ENCODE data around the gene ANKDD1B. TPM values are rescaled to one million over a fixed set of nuclear protein-coding genes. Genes with fewer than 3 reads are reported as not detected.

ANKDD1B gene
- total and polyA plus RNA-seq, 2 donors (not counting 1 experiment from before 2014, with no cell fraction given): 0.07 to 0.66 TPM

GRCh38 chr5:75640395-75640794, 29.1 kb downstream of the ANKDD1B start:
- peak; percentile 49 to 95 for DNase-seq (ENCODE audit: low read depth in 2 of 2)
- Histone ChIP-seq H3K4me3 (replicated peaks in 1 of 4; ENCODE audit: control extremely low read depth in 1 of 4, insufficient read depth in 1 of 4, low read depth in 3 of 4, low read length in 4 of 4) (no peak overlapping the region), H3K4me2 (ENCODE audit: extremely low read depth, insufficient read depth, low read length) (no peak overlapping the region), H3K9ac (ENCODE audit: insufficient read depth, low read length) (no peak overlapping the region), H3K27ac (ENCODE audit: insufficient read depth, low read length) (peak overlapping the region; percentile 51), H4K20me1 (ENCODE audit: control insufficient read depth, extremely low read depth, insufficient read depth, low read length) (no peaks in the 10 kb centered on the region), H3K9me3 (ENCODE audit: control insufficient read depth, insufficient read depth, low read depth, low read length) (no peaks in the 10 kb centered on the region), H3K4me1 (ENCODE audit: control insufficient read depth, extremely low read depth, insufficient read depth, low read length) (no peaks in the 10 kb centered on the region), H3K79me2 (ENCODE audit: control insufficient read depth, insufficient read depth, low read length) (no peaks in the 10 kb centered on the region), H3K27me3 (ENCODE audit: control insufficient read depth, insufficient read depth, low read length) (no peaks in the 10 kb centered on the region), H3K36me3 (ENCODE audit: control insufficient read depth, insufficient read depth, low read length) (no peaks in the 10 kb centered on the region), H2AFZ (ENCODE audit: low read length) (no peak overlapping the region)
- no peak for TF ChIP-seq CTCF (conservative IDR thresholded peaks at IDR 0.05 in 1 of 2, IDR thresholded peaks at IDR 0.05 in 1 of 2; ENCODE audit: low read depth in 1 of 2, low read length in 2 of 2)
- TF ChIP-seq EZH2 (IDR thresholded peaks at IDR 0.05; ENCODE audit: low read length, missing control alignments): no peak

- no peak overlapping the region for H3K9ac ChIP-seq (ENCODE audit: insufficient read depth, low read length)
- no peak overlapping the region for H3K4me3 ChIP-seq (replicated peaks in 1 of 4; ENCODE audit: control extremely low read depth in 1 of 4, insufficient read depth in 1 of 4, low read depth in 3 of 4, low read length in 4 of 4)
- TF ChIP-seq EZH2 (IDR thresholded peaks at IDR 0.05; ENCODE audit: low read length, missing control alignments): no peak
- H2AFZ ChIP-seq (ENCODE audit: low read length): no peak overlapping the region
- H3K36me3 ChIP-seq (ENCODE audit: control insufficient read depth, insufficient read depth, low read length): no peaks in the 10 kb centered on the region
- peak in 1 of 2 donors; percentile 49 for DNase-seq (ENCODE audit: low read depth in 2 of 2)
- H3K9me3 ChIP-seq (ENCODE audit: control insufficient read depth, insufficient read depth, low read depth, low read length): no peaks in the 10 kb centered on the region
- H3K4me2 ChIP-seq (ENCODE audit: extremely low read depth, insufficient read depth, low read length): peak overlapping the region; percentile 25
- no peaks in the 10 kb centered on the region for H3K27me3 ChIP-seq (ENCODE audit: control insufficient read depth, insufficient read depth, low read length)
- no peaks in the 10 kb centered on the region for H3K79me2 ChIP-seq (ENCODE audit: control insufficient read depth, insufficient read depth, low read length)
- H3K27ac ChIP-seq (ENCODE audit: insufficient read depth, low read length): peak overlapping the region; percentile 31
- H4K20me1 ChIP-seq (ENCODE audit: control insufficient read depth, extremely low read depth, insufficient read depth, low read length): no peaks in the 10 kb centered on the region
- no peaks in the 10 kb centered on the region for H3K4me1 ChIP-seq (ENCODE audit: control insufficient read depth, extremely low read depth, insufficient read depth, low read length)
Measured at GRCh38 chr5:75640826-75641225, 29.6 kb downstream of the ANKDD1B start.

- Histone ChIP-seq H3K9ac (ENCODE audit: insufficient read depth, low read length) (no peak overlapping the region), H2AFZ (ENCODE audit: low read length) (no peak overlapping the region), H3K27ac (ENCODE audit: insufficient read depth, low read length) (no peak overlapping the region), H3K4me2 (ENCODE audit: extremely low read depth, insufficient read depth, low read length) (no peak overlapping the region), H3K27me3 (ENCODE audit: control insufficient read depth, insufficient read depth, low read length) (no peaks in the 10 kb centered on the region), H3K79me2 (ENCODE audit: control insufficient read depth, insufficient read depth, low read length) (no peaks in the 10 kb centered on the region), H3K36me3 (ENCODE audit: control insufficient read depth, insufficient read depth, low read length) (no peaks in the 10 kb centered on the region), H3K4me1 (ENCODE audit: control insufficient read depth, extremely low read depth, insufficient read depth, low read length) (no peaks in the 10 kb centered on the region), H4K20me1 (ENCODE audit: control insufficient read depth, extremely low read depth, insufficient read depth, low read length) (no peaks in the 10 kb centered on the region), H3K4me3 (replicated peaks in 1 of 4; ENCODE audit: control extremely low read depth in 1 of 4, insufficient read depth in 1 of 4, low read depth in 3 of 4, low read length in 4 of 4) (no peak overlapping the region), H3K9me3 (ENCODE audit: control insufficient read depth, insufficient read depth, low read depth, low read length) (no peaks in the 10 kb centered on the region)
- TF ChIP-seq EZH2 (IDR thresholded peaks at IDR 0.05; ENCODE audit: low read length, missing control alignments): no peak
- DNase-seq (ENCODE audit: low read depth in 2 of 2): no peak
Measured at GRCh38 chr5:75648712-75649111, 37.5 kb downstream of the ANKDD1B start.

- Histone ChIP-seq H3K27me3 (ENCODE audit: control insufficient read depth, insufficient read depth, low read length) (no peaks in the 10 kb centered on the region), H2AFZ (ENCODE audit: low read length) (no peak overlapping the region), H3K36me3 (ENCODE audit: control insufficient read depth, insufficient read depth, low read length) (no peaks in the 10 kb centered on the region), H3K27ac (ENCODE audit: insufficient read depth, low read length) (no peak overlapping the region), H4K20me1 (ENCODE audit: control insufficient read depth, extremely low read depth, insufficient read depth, low read length) (no peaks in the 10 kb centered on the region), H3K4me3 (replicated peaks in 1 of 4; ENCODE audit: control extremely low read depth in 1 of 4, insufficient read depth in 1 of 4, low read depth in 3 of 4, low read length in 4 of 4) (no peak overlapping the region), H3K4me1 (ENCODE audit: control insufficient read depth, extremely low read depth, insufficient read depth, low read length) (no peaks in the 10 kb centered on the region), H3K4me2 (ENCODE audit: extremely low read depth, insufficient read depth, low read length) (no peak overlapping the region), H3K79me2 (ENCODE audit: control insufficient read depth, insufficient read depth, low read length) (no peaks in the 10 kb centered on the region), H3K9ac (ENCODE audit: insufficient read depth, low read length) (no peak overlapping the region), H3K9me3 (ENCODE audit: control insufficient read depth, insufficient read depth, low read depth, low read length) (no peaks in the 10 kb centered on the region)
- no peak for DNase-seq (ENCODE audit: low read depth in 2 of 2)
- TF ChIP-seq EZH2 (IDR thresholded peaks at IDR 0.05; ENCODE audit: low read length, missing control alignments) (no peak), CTCF (conservative IDR thresholded peaks at IDR 0.05 in 1 of 2, IDR thresholded peaks at IDR 0.05 in 1 of 2; ENCODE audit: low read depth in 1 of 2, low read length in 2 of 2) (no peak)
Measured at GRCh38 chr5:75651575-75652238, 40.5 kb downstream of the ANKDD1B start.

Measured in fibroblast of lung (primary cell).